Osteoblast (primary cell): ENCODE data around the gene RUNX2. TPM values are rescaled to one million over a fixed set of nuclear protein-coding genes. Genes with fewer than 3 reads are reported as not detected.

Source experiments
- DNase-seq: peaks from one replicate; pipeline ENCODE4 v3.0.0; 2011; ENCODE audit warnings: low spot score, mixed read lengths; ENCODE audit not compliant: insufficient read length; ENCODE audit errors: missing footprints
- H2AFZ ChIP-seq: 2 replicates; pipeline ENCODE4 v1.6.0; 2011; ENCODE audit warnings: mild to moderate bottlenecking, low read length
- H3K27ac ChIP-seq: 2 replicates; pipeline ENCODE4 v1.5.1; 2011; ENCODE audit warnings: mild to moderate bottlenecking, low read depth, low read length, moderate library complexity
- H3K27me3 ChIP-seq: 2 replicates; pipeline ENCODE4 v1.6.0; 2012; ENCODE audit warnings: mild to moderate bottlenecking, control low read depth, inconsistent platforms, low read length, moderate library complexity; ENCODE audit not compliant: insufficient read depth
- H3K36me3 ChIP-seq: 2 replicates; pipeline ENCODE4 v1.5.1; 2011; ENCODE audit warnings: mild to moderate bottlenecking, low read length, control low read depth, moderate library complexity; ENCODE audit not compliant: insufficient read depth
- H3K4me1 ChIP-seq: 2 replicates; pipeline ENCODE4 v1.5.1; 2011; ENCODE audit warnings: mild to moderate bottlenecking, low read length, control low read depth, moderate library complexity; ENCODE audit not compliant: insufficient read depth
- H3K4me2 ChIP-seq: 2 replicates; pipeline ENCODE4 v1.6.0; 2011; ENCODE audit warnings: mild to moderate bottlenecking, low read length; ENCODE audit not compliant: insufficient read depth
- H3K4me3 ChIP-seq: fragments of 200-600 bp; sonication (generic); 3 replicates; pipeline ENCODE4 v1.5.1; 2012; ENCODE audit warnings: mild to moderate bottlenecking, low read length, inconsistent platforms; ENCODE audit not compliant: insufficient read depth
- H3K79me2 ChIP-seq: 2 replicates; pipeline ENCODE4 v1.6.0; 2012; ENCODE audit warnings: mild to moderate bottlenecking, low read length, control low read depth, inconsistent platforms; ENCODE audit not compliant: insufficient read depth
- H3K9me3 ChIP-seq: 2 replicates; pipeline ENCODE4 v1.5.1; 2011; ENCODE audit warnings: low read depth, low read length, control low read depth
- H4K20me1 ChIP-seq: 2 replicates; pipeline ENCODE4 v1.6.0; 2012; ENCODE audit warnings: mild to moderate bottlenecking, low read length, control low read depth; ENCODE audit not compliant: insufficient read depth
- total RNA-seq: library from RNA; depleted of rRNA; stranded (reverse); fragments of >200 nt; gene quantifications from 2 replicates; pipeline ENCODE4 v1.2.3, GENCODE V29; 2012
- TF ChIP-seq, protein P1 (sequence below): IDR thresholded peaks from 2 replicates; pipeline ENCODE4 v1.5.1; 2011; ENCODE audit warnings: mild to moderate bottlenecking, low read depth, low read length, moderate library complexity; ENCODE audit errors: extremely low read depth

The RUNX2 gene
- total RNA-seq, 1 donor = 30.0 TPM

DNA sequence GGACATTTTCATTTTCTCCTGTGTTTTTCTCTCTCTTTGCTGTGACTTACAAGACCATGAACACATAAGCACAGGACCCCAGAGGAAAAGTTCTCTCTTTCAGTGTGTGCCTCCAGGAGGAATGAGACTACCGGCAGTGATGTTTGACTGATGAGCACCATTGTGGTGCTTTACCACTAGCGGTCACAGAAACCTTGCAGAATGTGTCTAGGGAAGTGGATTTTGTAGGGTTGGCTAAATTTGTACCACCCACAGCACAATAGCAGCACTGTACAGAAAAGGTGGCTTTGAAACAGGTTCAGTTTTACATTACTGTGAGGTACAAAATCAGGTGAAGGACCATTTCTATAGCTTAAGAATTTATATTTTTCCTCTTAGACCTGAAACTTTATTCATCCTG, 351.5 kb downstream of the RUNX2 start:
- TF ChIP-seq, protein P1, sequence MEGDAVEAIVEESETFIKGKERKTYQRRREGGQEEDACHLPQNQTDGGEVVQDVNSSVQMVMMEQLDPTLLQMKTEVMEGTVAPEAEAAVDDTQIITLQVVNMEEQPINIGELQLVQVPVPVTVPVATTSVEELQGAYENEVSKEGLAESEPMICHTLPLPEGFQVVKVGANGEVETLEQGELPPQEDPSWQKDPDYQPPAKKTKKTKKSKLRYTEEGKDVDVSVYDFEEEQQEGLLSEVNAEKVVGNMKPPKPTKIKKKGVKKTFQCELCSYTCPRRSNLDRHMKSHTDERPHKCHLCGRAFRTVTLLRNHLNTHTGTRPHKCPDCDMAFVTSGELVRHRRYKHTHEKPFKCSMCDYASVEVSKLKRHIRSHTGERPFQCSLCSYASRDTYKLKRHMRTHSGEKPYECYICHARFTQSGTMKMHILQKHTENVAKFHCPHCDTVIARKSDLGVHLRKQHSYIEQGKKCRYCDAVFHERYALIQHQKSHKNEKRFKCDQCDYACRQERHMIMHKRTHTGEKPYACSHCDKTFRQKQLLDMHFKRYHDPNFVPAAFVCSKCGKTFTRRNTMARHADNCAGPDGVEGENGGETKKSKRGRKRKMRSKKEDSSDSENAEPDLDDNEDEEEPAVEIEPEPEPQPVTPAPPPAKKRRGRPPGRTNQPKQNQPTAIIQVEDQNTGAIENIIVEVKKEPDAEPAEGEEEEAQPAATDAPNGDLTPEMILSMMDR = no peak
- Histone ChIP-seq H3K27me3 (no peaks in the 10 kb centered on the region), H3K9me3 (peaks cover 4% of the 10 kb centered on the region), H3K4me2 (no peak overlapping the region), H4K20me1 (no peaks in the 10 kb centered on the region), H3K27ac (no peak overlapping the region), H2AFZ (no peak overlapping the region), H3K79me2 (no peaks in the 10 kb centered on the region), H3K4me3 (no peak overlapping the region), H3K36me3 (no peaks in the 10 kb centered on the region), H3K4me1 (peaks cover 15% of the 10 kb centered on the region)
- no peak for DNase-seq

DNA sequence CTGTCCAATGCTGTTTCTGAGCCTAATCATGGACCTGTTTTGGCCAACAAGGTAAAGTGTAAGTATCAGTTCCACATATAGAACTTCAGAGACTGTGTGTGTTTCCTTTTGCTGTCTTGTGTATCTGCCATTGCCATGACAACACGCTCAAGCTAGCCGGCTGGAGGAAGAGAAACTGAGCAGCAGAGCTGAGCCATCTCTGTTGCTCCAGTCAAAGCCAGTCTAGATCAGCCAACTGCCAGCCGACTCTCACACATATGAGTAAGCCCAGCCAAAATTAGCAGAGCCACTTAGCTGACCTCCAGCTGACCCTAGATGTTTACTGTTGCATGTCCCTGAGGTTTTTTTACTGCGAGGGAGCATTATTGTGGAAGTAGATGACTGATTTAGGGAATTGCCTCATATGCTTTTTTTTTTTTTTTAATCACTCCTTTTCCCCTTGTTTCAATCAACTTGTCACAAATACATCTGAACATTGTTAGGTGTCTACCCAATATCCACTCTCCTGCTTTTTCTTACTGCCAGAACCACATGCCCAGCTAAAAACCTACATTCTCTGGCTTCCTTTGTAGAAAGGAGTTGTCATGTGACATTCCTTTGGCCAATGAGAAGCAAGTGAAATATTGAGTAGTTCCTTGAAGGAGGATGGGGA, 353.9 kb downstream of the RUNX2 start:
- Histone ChIP-seq H3K27me3 (no peaks in the 10 kb centered on the region), H2AFZ (no peak overlapping the region), H3K9me3 (peaks cover 4% of the 10 kb centered on the region), H3K4me3 (no peak overlapping the region), H3K36me3 (no peaks in the 10 kb centered on the region), H3K4me2 (no peak overlapping the region), H3K4me1 (peaks cover 12% of the 10 kb centered on the region), H3K27ac (no peak overlapping the region), H3K79me2 (no peaks in the 10 kb centered on the region), H4K20me1 (no peaks in the 10 kb centered on the region)
- DNase-seq = no peak
- TF ChIP-seq, protein P1 = no peak

DNA sequence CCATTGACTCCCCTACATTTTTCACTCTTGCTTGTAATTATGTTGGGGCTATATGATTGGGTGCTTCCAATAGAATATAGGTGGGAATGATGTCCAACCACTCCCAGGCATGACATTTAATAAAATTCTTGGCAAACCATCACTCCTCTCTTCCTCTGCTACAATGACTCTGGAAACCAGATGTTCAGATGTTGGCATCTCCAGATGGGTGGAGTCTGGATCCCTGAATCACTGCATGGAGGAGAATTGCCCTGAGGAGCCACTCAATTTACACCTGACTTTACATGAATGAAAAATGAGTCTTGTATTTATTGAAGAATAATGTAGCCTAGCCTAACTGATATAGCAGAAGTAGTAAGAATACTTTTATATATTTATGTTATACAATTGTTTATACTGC, 356.3 kb downstream of the RUNX2 start:
- H2AFZ ChIP-seq = no peak overlapping the region
- no peaks in the 10 kb centered on the region for H3K27me3 ChIP-seq
- no peaks in the 10 kb centered on the region for H4K20me1 ChIP-seq
- TF ChIP-seq, protein P1 = no peak
- H3K4me3 ChIP-seq = no peak overlapping the region
- no peak overlapping the region for H3K4me2 ChIP-seq
- H3K4me1 ChIP-seq = no peaks in the 10 kb centered on the region
- H3K9me3 ChIP-seq = peaks cover 4% of the 10 kb centered on the region
- H3K79me2 ChIP-seq = no peaks in the 10 kb centered on the region
- H3K27ac ChIP-seq = no peak overlapping the region
- H3K36me3 ChIP-seq = no peaks in the 10 kb centered on the region
- no peak for DNase-seq

DNA sequence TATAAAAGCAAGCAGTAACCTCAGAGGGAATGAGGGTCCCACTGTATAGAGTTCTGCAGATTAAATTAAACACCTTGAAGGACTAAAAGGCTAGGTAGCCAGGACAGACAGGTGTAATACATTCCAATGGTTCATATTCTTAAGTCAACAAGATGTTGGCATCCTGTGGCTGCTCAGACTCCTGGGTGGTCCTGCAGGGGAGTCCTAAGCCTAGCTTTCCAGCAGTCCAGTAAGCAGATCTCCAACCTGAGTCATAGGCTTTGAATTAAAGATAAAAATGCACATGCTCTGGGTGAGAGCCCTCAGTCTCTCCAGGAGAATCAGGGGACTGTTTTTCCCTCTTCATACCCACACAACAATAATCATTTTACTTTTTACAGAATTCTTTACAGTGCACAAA, 356.9 kb downstream of the RUNX2 start:
- Histone ChIP-seq H3K4me1 (no peaks in the 10 kb centered on the region), H3K4me3 (no peak overlapping the region), H3K36me3 (no peaks in the 10 kb centered on the region), H3K79me2 (no peaks in the 10 kb centered on the region), H3K27me3 (no peaks in the 10 kb centered on the region), H3K9me3 (peaks cover 4% of the 10 kb centered on the region), H2AFZ (no peak overlapping the region), H3K27ac (no peak overlapping the region), H4K20me1 (no peaks in the 10 kb centered on the region), H3K4me2 (no peak overlapping the region)
- DNase-seq = no peak
- TF ChIP-seq, protein P1 = no peak
